Thyroid gland (tissue), 4 donors: Measurements from ENCODE around the gene ADGRF1.

Experiments
- POLR2A ChIP-seq, 2 donors: fragments of 450-650 bp; IDR thresholded peaks; one replicate each; pipeline ENCODE4 v1.6.1; 2017; ENCODE audit warnings: antibody characterized with exemption in 2 of 2, mild to moderate bottlenecking in 2 of 2, moderate library complexity in 1 of 2
- TF ChIP-seq, protein P1 (sequence below), 6 experiments: fragments of 200-600 bp in 3 of 6; fragments of 450-650 bp in 3 of 6; sonication (generic) in 3 of 6; IDR thresholded peaks; one replicate each; pipeline ENCODE4 v1.5.1; 2016 to 2019; ENCODE audit warnings: antibody characterized with exemption in 6 of 6, mild to moderate bottlenecking in 2 of 6, inconsistent platforms in 1 of 6, moderate library complexity in 1 of 6

DNA sequence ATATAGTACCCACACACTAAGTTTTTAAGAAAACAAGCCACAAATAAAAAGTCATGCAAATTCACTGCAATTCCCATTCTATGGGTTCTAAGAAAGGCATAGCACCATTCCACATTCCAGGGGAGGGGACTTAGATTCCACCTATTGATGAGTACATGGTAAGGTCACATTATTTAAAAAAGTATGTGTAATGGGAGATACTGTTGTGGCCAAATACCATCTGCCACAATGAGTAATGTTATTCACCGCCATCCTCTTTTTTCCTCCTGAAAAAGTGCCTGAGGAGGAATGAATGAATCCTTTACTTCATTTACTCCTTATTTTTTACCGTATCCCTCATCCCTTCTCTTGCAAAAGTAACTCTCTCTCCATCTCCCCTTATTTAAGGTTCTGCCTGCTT is 27.0 kb upstream of the ADGRF1 start:
- TF ChIP-seq, protein P1, sequence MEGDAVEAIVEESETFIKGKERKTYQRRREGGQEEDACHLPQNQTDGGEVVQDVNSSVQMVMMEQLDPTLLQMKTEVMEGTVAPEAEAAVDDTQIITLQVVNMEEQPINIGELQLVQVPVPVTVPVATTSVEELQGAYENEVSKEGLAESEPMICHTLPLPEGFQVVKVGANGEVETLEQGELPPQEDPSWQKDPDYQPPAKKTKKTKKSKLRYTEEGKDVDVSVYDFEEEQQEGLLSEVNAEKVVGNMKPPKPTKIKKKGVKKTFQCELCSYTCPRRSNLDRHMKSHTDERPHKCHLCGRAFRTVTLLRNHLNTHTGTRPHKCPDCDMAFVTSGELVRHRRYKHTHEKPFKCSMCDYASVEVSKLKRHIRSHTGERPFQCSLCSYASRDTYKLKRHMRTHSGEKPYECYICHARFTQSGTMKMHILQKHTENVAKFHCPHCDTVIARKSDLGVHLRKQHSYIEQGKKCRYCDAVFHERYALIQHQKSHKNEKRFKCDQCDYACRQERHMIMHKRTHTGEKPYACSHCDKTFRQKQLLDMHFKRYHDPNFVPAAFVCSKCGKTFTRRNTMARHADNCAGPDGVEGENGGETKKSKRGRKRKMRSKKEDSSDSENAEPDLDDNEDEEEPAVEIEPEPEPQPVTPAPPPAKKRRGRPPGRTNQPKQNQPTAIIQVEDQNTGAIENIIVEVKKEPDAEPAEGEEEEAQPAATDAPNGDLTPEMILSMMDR (IDR thresholded peaks at IDR 0.05) = no peak
- TF ChIP-seq POLR2A (IDR thresholded peaks at IDR 0.05) = no peak
